Measurements from ENCODE around the gene SCNN1G.

GRCh38 chr16:23148513-23149266, 33.9 kb upstream of the SCNN1G start:
- no peak for TF ChIP-seq CTCF (IDR thresholded peaks at IDR 0.05)
- TF ChIP-seq POLR2A (IDR thresholded peaks at IDR 0.05; ENCODE audit: low read depth) = no peak
- TF ChIP-seq EP300 (IDR thresholded peaks at IDR 0.05) = no peak
- TF ChIP-seq POLR2AphosphoS5 (IDR thresholded peaks at IDR 0.05) = peak; percentile 53 to 74

All from esophagus muscularis mucosa (tissue), 4 donors.